H1 (cell line): ENCODE measurements around the gene DPP10. TPM values are rescaled to one million over a fixed set of nuclear protein-coding genes. Genes with fewer than 3 reads are reported as not detected.

Source experiments
- CBX5 ChIP-seq: fragments of 300-800, 300-1000 bp; sonication (generic); IDR thresholded peaks from 2 replicates; pipeline ENCODE4 v1.7.1; 2016; ENCODE audit warnings: antibody characterized with exemption, low read length, low read depth
- EGR1 ChIP-seq: IDR thresholded peaks from 2 replicates; pipeline ENCODE4 v1.6.1; 2011; ENCODE audit warnings: low read depth, low read length, borderline replicate concordance
- KDM4A ChIP-seq: IDR thresholded peaks from one replicate; pipeline ENCODE4 v1.7.1; 2012; ENCODE audit warnings: low read depth, mild to moderate bottlenecking, moderate library complexity, low read length, inconsistent platforms; ENCODE audit not compliant: severe bottlenecking
- KDM5A ChIP-seq: fragments of 200-600 bp; IDR thresholded peaks from 2 replicates; pipeline ENCODE4 v1.7.1; 2012; ENCODE audit warnings: mild to moderate bottlenecking, low read length, inconsistent platforms, mixed read lengths
- MAFK ChIP-seq: IDR thresholded peaks from 2 replicates; pipeline ENCODE4 v1.6.1; 2012; ENCODE audit warnings: low read depth, mild to moderate bottlenecking, improper control_type of control experiment, low read length
- SP1 ChIP-seq: IDR thresholded peaks from 2 replicates; pipeline ENCODE4 v1.6.1; 2011; ENCODE audit warnings: low read depth, low read length
- SP2 ChIP-seq: IDR thresholded peaks from 2 replicates; pipeline ENCODE4 v1.6.1; 2012; ENCODE audit warnings: mild to moderate bottlenecking, low read length, inconsistent platforms
- ZNF274 ChIP-seq: IDR thresholded peaks from 2 replicates; pipeline ENCODE4 v1.7.0; 2012; ENCODE audit warnings: low read length, borderline replicate concordance; ENCODE audit errors: extremely low read depth
- polyA plus RNA-seq, 7 experiments: library from polyadenylated mRNA; depleted of rRNA in 3 of 7; stranded (reverse) in 5 of 7; unstranded in 2 of 7; fragments of >200 nt in 5 of 7; fragments of 200-250 nt in 2 of 7; gene quantifications; 1 replicate in 5 of 7; 2 replicates in 1 of 7; 4 replicates in 1 of 7; pipeline versions ENCODE4 v1.2.1 to v1.2.3, GENCODE V29; 2011 to 2013; ENCODE audit warnings: missing spikeins in 2 of 7, mixed read lengths in 2 of 7
- total RNA-seq: library from RNA; stranded (reverse); fragmentation: NEBNext Ultra II Directional; extraction: Animal tissue kit (Norgen Biotek cat#: 25700); gene quantifications from 2 replicates; pipeline ENCODE4 v1.2.1, GENCODE V29; 2021
- TF ChIP-seq, protein P1 (sequence below): fragments of 300-600 bp; sonication (generic); IDR thresholded peaks from 2 replicates; pipeline ENCODE4 v1.7.1; 2012; ENCODE audit warnings: low read length, moderate library complexity, mild to moderate bottlenecking, inconsistent platforms; ENCODE audit not compliant: insufficient replicate concordance
- TF ChIP-seq, protein P2 (sequence below): IDR thresholded peaks from 2 replicates; pipeline ENCODE4 v1.6.1; 2011; ENCODE audit warnings: low read length, improper control_type of control experiment

Gene DPP10
- total and polyA plus RNA-seq, 2 of the 8 experiments (the other 6 are each of a cell fraction or from before 2014, with no cell fraction given), result 3.3 to 7.2 TPM

DNA sequence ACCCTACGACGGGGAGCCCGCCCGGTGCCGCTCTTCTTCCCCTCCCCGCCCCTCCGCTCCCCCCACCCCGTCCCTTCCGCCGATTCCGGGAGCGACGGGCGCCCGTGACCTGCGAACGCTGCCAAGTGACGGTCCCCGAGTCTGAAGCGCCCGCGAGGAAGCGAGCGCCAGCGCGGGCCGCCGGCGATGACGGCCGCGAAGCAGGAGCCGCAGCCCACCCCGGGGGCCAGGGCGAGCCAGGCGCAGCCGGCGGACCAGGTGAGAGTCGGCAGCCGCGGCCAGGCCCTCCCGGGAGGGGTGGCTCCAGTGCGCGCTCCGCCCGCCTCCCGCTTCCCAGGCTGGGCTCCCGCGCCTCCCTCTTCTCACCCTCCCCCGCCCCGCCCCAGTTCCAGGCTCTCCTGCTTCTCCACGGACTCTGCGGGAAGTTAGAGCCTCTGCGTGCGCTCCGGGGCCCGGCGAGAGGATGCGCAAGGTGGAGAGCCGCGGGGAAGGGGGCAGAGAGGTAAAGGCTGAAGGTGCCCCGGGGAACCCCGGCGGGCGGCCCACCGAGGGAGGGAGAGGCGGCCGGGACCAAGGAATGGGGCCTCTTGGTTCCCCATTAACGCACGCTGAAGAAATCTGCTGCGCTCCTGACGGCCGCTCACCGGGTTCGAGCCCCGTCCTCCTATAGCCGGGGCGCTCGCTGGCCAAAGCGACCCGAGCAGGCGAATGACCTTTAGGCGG, 719.5 kb downstream of the DPP10 start (continued):
- TF ChIP-seq, protein P1, sequence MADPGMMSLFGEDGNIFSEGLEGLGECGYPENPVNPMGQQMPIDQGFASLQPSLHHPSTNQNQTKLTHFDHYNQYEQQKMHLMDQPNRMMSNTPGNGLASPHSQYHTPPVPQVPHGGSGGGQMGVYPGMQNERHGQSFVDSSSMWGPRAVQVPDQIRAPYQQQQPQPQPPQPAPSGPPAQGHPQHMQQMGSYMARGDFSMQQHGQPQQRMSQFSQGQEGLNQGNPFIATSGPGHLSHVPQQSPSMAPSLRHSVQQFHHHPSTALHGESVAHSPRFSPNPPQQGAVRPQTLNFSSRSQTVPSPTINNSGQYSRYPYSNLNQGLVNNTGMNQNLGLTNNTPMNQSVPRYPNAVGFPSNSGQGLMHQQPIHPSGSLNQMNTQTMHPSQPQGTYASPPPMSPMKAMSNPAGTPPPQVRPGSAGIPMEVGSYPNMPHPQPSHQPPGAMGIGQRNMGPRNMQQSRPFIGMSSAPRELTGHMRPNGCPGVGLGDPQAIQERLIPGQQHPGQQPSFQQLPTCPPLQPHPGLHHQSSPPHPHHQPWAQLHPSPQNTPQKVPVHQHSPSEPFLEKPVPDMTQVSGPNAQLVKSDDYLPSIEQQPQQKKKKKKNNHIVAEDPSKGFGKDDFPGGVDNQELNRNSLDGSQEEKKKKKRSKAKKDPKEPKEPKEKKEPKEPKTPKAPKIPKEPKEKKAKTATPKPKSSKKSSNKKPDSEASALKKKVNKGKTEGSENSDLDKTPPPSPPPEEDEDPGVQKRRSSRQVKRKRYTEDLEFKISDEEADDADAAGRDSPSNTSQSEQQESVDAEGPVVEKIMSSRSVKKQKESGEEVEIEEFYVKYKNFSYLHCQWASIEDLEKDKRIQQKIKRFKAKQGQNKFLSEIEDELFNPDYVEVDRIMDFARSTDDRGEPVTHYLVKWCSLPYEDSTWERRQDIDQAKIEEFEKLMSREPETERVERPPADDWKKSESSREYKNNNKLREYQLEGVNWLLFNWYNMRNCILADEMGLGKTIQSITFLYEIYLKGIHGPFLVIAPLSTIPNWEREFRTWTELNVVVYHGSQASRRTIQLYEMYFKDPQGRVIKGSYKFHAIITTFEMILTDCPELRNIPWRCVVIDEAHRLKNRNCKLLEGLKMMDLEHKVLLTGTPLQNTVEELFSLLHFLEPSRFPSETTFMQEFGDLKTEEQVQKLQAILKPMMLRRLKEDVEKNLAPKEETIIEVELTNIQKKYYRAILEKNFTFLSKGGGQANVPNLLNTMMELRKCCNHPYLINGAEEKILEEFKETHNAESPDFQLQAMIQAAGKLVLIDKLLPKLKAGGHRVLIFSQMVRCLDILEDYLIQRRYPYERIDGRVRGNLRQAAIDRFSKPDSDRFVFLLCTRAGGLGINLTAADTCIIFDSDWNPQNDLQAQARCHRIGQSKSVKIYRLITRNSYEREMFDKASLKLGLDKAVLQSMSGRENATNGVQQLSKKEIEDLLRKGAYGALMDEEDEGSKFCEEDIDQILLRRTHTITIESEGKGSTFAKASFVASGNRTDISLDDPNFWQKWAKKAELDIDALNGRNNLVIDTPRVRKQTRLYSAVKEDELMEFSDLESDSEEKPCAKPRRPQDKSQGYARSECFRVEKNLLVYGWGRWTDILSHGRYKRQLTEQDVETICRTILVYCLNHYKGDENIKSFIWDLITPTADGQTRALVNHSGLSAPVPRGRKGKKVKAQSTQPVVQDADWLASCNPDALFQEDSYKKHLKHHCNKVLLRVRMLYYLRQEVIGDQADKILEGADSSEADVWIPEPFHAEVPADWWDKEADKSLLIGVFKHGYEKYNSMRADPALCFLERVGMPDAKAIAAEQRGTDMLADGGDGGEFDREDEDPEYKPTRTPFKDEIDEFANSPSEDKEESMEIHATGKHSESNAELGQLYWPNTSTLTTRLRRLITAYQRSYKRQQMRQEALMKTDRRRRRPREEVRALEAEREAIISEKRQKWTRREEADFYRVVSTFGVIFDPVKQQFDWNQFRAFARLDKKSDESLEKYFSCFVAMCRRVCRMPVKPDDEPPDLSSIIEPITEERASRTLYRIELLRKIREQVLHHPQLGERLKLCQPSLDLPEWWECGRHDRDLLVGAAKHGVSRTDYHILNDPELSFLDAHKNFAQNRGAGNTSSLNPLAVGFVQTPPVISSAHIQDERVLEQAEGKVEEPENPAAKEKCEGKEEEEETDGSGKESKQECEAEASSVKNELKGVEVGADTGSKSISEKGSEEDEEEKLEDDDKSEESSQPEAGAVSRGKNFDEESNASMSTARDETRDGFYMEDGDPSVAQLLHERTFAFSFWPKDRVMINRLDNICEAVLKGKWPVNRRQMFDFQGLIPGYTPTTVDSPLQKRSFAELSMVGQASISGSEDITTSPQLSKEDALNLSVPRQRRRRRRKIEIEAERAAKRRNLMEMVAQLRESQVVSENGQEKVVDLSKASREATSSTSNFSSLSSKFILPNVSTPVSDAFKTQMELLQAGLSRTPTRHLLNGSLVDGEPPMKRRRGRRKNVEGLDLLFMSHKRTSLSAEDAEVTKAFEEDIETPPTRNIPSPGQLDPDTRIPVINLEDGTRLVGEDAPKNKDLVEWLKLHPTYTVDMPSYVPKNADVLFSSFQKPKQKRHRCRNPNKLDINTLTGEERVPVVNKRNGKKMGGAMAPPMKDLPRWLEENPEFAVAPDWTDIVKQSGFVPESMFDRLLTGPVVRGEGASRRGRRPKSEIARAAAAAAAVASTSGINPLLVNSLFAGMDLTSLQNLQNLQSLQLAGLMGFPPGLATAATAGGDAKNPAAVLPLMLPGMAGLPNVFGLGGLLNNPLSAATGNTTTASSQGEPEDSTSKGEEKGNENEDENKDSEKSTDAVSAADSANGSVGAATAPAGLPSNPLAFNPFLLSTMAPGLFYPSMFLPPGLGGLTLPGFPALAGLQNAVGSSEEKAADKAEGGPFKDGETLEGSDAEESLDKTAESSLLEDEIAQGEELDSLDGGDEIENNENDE, result no peak
- no peak for TF ChIP-seq MAFK
- TF ChIP-seq SP2, result no peak
- TF ChIP-seq CBX5, result no peak
- TF ChIP-seq EGR1, result no peak
- no peak for TF ChIP-seq ZNF274
- TF ChIP-seq KDM5A, result no peak
- TF ChIP-seq KDM4A, result peak; percentile 80
- TF ChIP-seq, protein P2, sequence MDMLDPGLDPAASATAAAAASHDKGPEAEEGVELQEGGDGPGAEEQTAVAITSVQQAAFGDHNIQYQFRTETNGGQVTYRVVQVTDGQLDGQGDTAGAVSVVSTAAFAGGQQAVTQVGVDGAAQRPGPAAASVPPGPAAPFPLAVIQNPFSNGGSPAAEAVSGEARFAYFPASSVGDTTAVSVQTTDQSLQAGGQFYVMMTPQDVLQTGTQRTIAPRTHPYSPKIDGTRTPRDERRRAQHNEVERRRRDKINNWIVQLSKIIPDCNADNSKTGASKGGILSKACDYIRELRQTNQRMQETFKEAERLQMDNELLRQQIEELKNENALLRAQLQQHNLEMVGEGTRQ, result no peak
- TF ChIP-seq SP1, result no peak
